Breast epithelium (tissue), 3 donors: ENCODE results near the gene IL17F.

ENCODE experiments used
- CTCF ChIP-seq, 3 donors: fragments of 450-650 bp; IDR thresholded peaks; one replicate each; pipeline ENCODE4 v1.5.1; 2016 to 2017; ENCODE audit warnings: antibody characterized with exemption in 3 of 3, mild to moderate bottlenecking in 3 of 3, moderate library complexity in 3 of 3
- POLR2A ChIP-seq: fragments of 450-650 bp; IDR thresholded peaks from one replicate; pipeline ENCODE4 v1.6.1; 2016; ENCODE audit warnings: antibody characterized with exemption, mild to moderate bottlenecking, moderate library complexity

GRCh38 chr6:52283111-52283510 lies 38.8 kb upstream of the IL17F start:
- TF ChIP-seq CTCF (IDR thresholded peaks at IDR 0.05) (no peak), POLR2A (no peak)
